NCI-H1092 (cell line): Measurements from ENCODE around the gene IL1RL1.

Experiments
- DNase-seq: peaks from one replicate; lab custom pipeline; 2025; lab: John Stamatoyannopoulos, UW

IL1RL1 gene

GRCh38 chr2:102369866-102370265 is 58.5 kb downstream of the IL1RL1 start:
- DNase-seq = no peak

- DNase-seq = no peak
Observed at GRCh38 chr2:102376052-102376591, 64.8 kb downstream of the IL1RL1 start.

- no peak for DNase-seq
Observed at GRCh38 chr2:102383722-102384121, 72.4 kb downstream of the IL1RL1 start.

- no peak for DNase-seq
Observed at GRCh38 chr2:102385522-102385921, 74.2 kb downstream of the IL1RL1 start.

GRCh38 chr2:102386004-102386403 is 74.6 kb downstream of the IL1RL1 start:
- DNase-seq = no peak

GRCh38 chr2:102386867-102387541 is 75.6 kb downstream of the IL1RL1 start:
- DNase-seq = no peak

- no peak for DNase-seq
Observed at GRCh38 chr2:102387763-102388546, 76.6 kb downstream of the IL1RL1 start.

GRCh38 chr2:102391565-102391964 is 80.2 kb downstream of the IL1RL1 start:
- no peak for DNase-seq

GRCh38 chr2:102392096-102392495 is 80.7 kb downstream of the IL1RL1 start:
- DNase-seq = no peak

GRCh38 chr2:102392942-102393341 is 81.6 kb downstream of the IL1RL1 start:
- DNase-seq = no peak

GRCh38 chr2:102396012-102396411 is 84.6 kb downstream of the IL1RL1 start:
- DNase-seq = no peak

- DNase-seq = no peak
Observed at GRCh38 chr2:102397209-102397608, 85.8 kb downstream of the IL1RL1 start.

- no peak for DNase-seq
Observed at GRCh38 chr2:102399499-102400141, 88.3 kb downstream of the IL1RL1 start.

GRCh38 chr2:102401456-102401855 is 90.1 kb downstream of the IL1RL1 start:
- no peak for DNase-seq
